Nephron progenitor cell (in vitro differentiated cells): Measurements from ENCODE around the gene GPHN.

Experiments used
- DNase-seq: peaks from one replicate; pipeline ENCODE4 v3.0.0; 2021
- H3K27ac Mint-ChIP-seq: 2 replicates; pipeline ENCODE4 v1.8.0; 2021; ENCODE audit warnings: mild to moderate bottlenecking, moderate library complexity, mixed read lengths
- H3K27me3 Mint-ChIP-seq: 2 replicates; pipeline ENCODE4 v1.8.0; 2021; ENCODE audit warnings: mild to moderate bottlenecking, low read depth, mixed read lengths; ENCODE audit not compliant: poor library complexity
- H3K36me3 Mint-ChIP-seq: 2 replicates; pipeline ENCODE4 v1.8.0; 2021; ENCODE audit warnings: low read depth, mixed read lengths
- H3K4me1 Mint-ChIP-seq: 2 replicates; pipeline ENCODE4 v1.8.0; 2021; ENCODE audit warnings: mixed read lengths
- H3K4me3 Mint-ChIP-seq: 2 replicates; pipeline ENCODE4 v1.8.0; 2021; ENCODE audit warnings: mild to moderate bottlenecking, moderate library complexity, mixed read lengths
- H3K9me3 Mint-ChIP-seq: 2 replicates; pipeline ENCODE4 v1.8.0; 2021; ENCODE audit warnings: mild to moderate bottlenecking, moderate library complexity, mixed read lengths
- TF ChIP-seq, protein P1 (sequence below): fragments of 200-600 bp; sonication (generic); IDR thresholded peaks from 2 replicates; pipeline ENCODE4 v1.5.0; 2021; ENCODE audit warnings: antibody characterized with exemption

The GPHN gene

DNA sequence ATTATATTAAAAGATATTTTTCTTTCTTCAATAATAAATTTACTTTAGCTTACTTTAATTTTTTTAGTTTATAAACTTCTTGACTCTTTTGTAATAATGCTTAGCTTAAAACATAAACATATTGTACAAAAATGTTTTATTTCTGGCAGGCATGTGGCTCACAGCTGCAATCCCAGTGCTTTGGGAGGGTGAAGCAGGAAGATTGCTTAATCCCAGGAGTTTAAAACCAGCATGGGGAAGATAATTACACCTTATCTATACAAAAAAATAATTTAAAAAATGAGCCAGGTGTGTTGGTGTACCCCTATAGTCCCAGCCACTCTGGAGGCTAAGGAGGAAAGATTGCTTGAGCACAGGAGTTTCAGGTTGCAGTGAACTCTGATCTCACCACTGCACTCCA is 120.7 kb downstream of the GPHN start:
- H3K27me3 Mint-ChIP-seq, result no peaks in the 10 kb centered on the region
- no peak overlapping the region for H3K27ac Mint-ChIP-seq
- H3K4me1 Mint-ChIP-seq, result no peaks in the 10 kb centered on the region
- no peaks in the 10 kb centered on the region for H3K36me3 Mint-ChIP-seq
- H3K9me3 Mint-ChIP-seq, result no peaks in the 10 kb centered on the region
- no peak overlapping the region for H3K4me3 Mint-ChIP-seq
- no peak for DNase-seq
- TF ChIP-seq, protein P1, sequence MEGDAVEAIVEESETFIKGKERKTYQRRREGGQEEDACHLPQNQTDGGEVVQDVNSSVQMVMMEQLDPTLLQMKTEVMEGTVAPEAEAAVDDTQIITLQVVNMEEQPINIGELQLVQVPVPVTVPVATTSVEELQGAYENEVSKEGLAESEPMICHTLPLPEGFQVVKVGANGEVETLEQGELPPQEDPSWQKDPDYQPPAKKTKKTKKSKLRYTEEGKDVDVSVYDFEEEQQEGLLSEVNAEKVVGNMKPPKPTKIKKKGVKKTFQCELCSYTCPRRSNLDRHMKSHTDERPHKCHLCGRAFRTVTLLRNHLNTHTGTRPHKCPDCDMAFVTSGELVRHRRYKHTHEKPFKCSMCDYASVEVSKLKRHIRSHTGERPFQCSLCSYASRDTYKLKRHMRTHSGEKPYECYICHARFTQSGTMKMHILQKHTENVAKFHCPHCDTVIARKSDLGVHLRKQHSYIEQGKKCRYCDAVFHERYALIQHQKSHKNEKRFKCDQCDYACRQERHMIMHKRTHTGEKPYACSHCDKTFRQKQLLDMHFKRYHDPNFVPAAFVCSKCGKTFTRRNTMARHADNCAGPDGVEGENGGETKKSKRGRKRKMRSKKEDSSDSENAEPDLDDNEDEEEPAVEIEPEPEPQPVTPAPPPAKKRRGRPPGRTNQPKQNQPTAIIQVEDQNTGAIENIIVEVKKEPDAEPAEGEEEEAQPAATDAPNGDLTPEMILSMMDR, result no peak

DNA sequence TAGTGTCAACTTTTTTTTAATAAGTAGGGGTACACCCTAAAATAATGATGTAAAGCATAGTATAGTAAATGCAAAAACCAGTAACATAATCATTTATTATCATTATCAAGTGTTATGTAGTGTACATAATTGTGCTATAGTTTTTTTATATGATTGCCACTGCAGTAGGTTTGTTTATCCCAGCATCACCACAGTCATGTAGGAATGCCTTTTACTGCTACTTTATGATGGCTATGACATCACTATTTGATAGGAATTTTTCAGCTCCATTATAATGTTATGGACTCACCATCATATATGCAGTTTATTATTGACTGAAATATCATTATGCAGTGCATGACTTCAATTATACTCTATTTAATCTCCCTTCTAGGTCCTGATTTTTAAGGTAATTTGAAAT is 121.6 kb downstream of the GPHN start:
- TF ChIP-seq, protein P1, result no peak
- Mint-ChIP-seq H3K27me3 (no peaks in the 10 kb centered on the region), H3K36me3 (no peaks in the 10 kb centered on the region), H3K4me1 (no peaks in the 10 kb centered on the region), H3K4me3 (no peak overlapping the region), H3K9me3 (no peaks in the 10 kb centered on the region), H3K27ac (no peak overlapping the region)
- no peak for DNase-seq

DNA sequence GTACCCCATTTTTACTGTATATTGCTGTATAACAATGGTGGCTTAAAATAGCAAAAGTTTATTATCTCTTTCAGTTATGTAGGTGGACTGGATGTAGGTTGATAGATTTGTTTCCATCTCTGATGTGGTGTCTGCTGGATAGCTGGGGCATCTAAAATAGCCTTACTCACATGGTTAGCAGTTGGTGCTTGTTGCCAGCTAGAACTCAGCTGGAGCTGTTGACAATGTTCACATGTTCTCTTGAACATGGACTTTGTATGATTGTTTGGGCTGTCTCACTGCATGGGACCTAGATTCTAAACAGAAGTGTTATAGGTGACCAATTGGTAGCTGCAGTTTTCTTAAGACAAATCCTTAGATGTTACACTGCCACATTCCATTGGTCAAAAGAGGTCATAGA is 126.9 kb downstream of the GPHN start:
- Mint-ChIP-seq H3K4me1 (peaks cover 3% of the 10 kb centered on the region), H3K4me3 (no peak overlapping the region), H3K36me3 (no peaks in the 10 kb centered on the region), H3K9me3 (no peaks in the 10 kb centered on the region), H3K27me3 (no peaks in the 10 kb centered on the region), H3K27ac (peak overlapping the region; percentile 9)
- TF ChIP-seq, protein P1, result no peak
- DNase-seq, result no peak

DNA sequence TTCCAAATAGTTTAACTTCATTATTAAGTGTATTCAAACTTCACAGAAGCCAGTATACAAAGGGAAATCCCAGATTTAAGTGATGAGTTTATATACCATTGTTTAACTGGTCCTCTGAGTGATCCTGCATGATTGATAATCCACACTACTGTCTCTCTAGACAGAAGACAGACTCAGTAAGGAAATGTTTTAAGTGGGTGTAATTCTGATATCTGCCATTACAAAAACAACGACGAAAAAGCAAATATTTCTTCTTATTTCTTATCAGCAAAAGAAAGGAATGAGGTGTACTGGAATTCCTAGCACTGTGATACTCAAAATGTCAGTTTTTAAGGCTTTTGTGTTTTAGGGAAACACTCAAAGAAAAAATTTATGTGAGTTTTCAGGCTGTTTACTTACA is 127.5 kb downstream of the GPHN start:
- no peaks in the 10 kb centered on the region for H3K9me3 Mint-ChIP-seq
- H3K27me3 Mint-ChIP-seq, result no peaks in the 10 kb centered on the region
- peaks cover 3% of the 10 kb centered on the region for H3K4me1 Mint-ChIP-seq
- H3K4me3 Mint-ChIP-seq, result no peak overlapping the region
- no peak overlapping the region for H3K27ac Mint-ChIP-seq
- no peak for DNase-seq
- TF ChIP-seq, protein P1, result no peak
- no peaks in the 10 kb centered on the region for H3K36me3 Mint-ChIP-seq

DNA sequence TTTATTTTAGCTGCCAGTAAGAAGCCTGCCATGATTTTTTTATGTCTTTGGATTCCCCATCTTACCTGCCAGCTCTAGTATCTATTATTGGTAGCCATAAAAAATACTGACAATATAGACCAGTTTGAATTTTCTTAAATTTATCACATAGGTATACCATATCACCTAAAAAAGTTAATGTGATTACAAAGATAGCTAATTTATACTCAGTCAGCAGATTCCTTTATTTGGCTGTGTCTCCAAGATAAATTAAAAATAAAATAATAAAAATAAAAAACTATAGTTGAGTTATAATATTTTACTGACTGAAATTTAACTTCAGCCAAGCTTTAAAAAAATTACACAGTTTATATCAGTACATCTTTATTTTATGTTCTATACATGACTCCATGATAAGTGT is 128.3 kb downstream of the GPHN start:
- H3K9me3 Mint-ChIP-seq, result no peaks in the 10 kb centered on the region
- no peak overlapping the region for H3K27ac Mint-ChIP-seq
- H3K4me3 Mint-ChIP-seq, result no peak overlapping the region
- no peaks in the 10 kb centered on the region for H3K27me3 Mint-ChIP-seq
- H3K4me1 Mint-ChIP-seq, result peaks cover 3% of the 10 kb centered on the region
- DNase-seq, result no peak
- H3K36me3 Mint-ChIP-seq, result no peaks in the 10 kb centered on the region
- TF ChIP-seq, protein P1, result no peak

DNA sequence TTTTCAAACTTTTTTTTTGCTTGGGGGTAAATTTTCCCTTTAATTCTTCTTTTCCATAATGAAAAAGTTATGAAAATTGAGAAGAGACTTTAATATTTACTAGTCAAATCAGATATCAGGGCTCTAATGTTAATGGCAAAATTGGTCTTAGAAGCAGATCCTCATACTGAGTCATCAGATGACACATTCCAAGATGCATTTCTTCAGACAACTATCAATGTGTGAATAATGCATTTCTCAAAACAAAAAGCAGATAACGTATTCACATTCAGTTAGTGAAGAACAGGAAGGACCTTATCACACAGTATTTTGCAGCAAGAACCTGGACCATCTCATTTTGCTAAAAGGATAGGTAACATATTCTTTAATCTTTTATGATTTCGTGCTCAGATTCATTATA is 130.7 kb downstream of the GPHN start:
- H3K9me3 Mint-ChIP-seq, result no peaks in the 10 kb centered on the region
- H3K27ac Mint-ChIP-seq, result no peak overlapping the region
- peaks cover 11% of the 10 kb centered on the region for H3K4me1 Mint-ChIP-seq
- TF ChIP-seq, protein P1, result no peak
- H3K27me3 Mint-ChIP-seq, result no peaks in the 10 kb centered on the region
- DNase-seq, result no peak
- H3K4me3 Mint-ChIP-seq, result no peak overlapping the region
- H3K36me3 Mint-ChIP-seq, result no peaks in the 10 kb centered on the region
